Left hindlimb (tissue), 1 donor: Measurements from ENCODE around the gene P2RX6.
A peak's percentile ranks its signal among the peaks of the same experiment; 100 is the strongest.
"Not testable (repeated sequence)": the region's sequence is repeated elsewhere in the genome, so short reads cannot be mapped to it uniquely, and the experiment has no call there.

Experiments
- DNase-seq: peaks from one replicate; pipeline ENCODE4 v3.0.0-alpha.2; 2018

Gene P2RX6

DNA sequence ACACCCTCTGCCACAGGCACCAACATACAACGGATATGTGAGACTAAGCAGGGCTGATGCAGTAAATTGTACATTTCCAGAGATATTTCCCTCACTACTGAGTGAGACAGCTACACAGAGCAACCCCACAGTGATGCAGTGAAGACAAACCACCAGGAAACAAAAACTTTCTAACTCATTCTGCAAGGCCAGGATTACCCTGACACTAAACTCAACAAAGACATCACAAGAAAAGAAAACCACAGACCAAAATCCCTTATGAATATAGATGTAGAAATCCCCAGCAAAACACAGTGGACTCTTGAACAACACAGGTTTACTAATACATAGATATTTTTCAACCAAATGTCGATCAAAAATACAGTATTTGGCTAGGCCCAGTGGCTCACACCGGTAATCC, 18.9 kb downstream of the P2RX6 start:
- no peak for DNase-seq

- no peak for DNase-seq
Observed at GRCh38 chr22:21034989-21035388, 20.0 kb downstream of the P2RX6 start.

DNA sequence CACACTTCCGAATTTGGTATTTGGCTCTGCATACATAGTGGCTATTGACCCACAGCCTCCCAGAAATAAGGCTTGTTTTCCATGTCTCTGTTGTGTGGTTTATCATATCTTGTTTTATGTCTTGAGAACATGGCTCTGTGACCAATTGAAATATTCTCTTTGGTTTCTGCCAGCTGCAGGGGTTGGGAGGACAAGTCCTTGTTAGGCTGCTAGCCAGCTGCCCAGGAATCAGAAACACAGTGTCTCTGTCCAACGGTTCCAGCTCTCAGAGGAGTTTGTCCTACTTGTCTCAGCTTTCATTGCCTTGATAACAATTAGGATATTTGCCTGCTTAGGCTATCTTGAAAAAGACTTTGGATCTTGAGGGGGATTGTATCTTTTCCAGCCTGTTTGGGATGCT, 23.4 kb downstream of the P2RX6 start:
- DNase-seq: no peak

DNA sequence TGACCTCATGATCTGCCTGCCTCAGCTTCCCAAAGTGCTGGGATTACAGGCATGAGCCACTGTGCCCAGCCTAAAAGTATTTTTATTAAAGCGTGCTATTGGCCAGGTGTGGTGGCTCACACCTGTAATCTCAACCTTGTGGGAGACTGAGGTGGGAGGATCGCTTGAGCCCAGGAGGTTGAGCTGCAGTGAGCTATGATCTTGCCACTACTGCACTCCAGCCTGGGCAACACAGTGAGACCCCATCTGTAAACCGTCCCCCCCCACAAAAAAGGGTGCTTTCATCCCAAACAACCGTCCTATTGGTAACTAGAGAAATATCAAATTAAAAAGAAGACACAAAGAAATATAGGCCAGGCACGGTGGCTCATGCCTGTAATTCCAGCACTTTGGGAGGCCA, 24.2 kb downstream of the P2RX6 start:
- DNase-seq: not testable (repeated sequence)

DNA sequence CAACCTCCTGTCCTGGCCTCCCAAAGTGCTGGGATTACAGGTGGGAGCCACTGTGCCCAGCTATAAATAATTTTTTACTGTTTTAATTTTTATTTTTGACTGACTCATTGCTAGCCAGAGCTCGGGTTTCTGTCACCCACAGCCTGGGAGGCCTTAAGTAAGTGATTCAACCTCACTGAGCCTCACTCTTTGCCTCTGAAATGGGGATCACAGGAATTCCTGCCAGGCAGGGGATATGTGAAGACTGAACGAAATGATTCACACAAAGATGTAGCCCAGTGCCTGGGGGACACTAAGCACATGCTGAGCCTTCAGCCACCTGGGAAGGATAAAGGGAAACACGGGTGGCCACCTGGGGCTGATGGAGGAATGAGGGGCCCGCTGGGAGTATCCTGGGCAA, 27.0 kb downstream of the P2RX6 start:
- DNase-seq: no peak

- DNase-seq: no peak
Observed at GRCh38 chr22:21042978-21043859, 28.3 kb downstream of the P2RX6 start.

DNA sequence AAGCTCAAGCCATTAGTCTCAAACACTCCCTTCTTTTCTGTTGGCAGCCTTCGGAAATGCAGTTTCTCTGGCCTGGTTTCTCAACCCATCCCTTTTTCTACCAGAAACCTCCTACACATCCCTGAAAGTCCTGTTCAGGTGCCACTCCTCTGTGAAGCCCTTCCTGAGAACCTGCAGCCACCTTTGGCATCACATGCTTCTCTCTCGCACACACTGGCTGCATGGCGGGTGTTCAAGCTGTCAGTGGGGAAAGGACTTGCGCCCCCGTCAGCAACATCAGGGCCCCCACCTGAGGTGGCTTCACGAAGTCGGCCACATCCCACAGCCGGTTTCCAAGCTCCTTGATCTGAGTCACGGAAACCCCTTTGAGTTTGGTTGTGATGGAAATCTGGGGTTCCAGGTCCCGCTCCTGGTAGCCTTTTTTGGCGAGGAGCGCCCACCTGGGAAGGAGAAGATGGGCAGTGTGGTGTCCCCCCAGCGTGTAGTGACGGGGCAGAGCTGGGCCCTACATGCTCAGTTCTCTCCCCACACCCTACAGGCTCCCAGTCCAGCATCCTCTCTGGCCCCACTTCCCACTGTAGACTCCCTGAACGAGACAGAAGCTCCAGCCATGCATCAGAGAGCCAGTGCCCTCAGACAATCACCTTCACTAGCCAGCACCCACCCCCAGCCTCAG, 29.0 kb downstream of the P2RX6 start:
- DNase-seq: no peak

DNA sequence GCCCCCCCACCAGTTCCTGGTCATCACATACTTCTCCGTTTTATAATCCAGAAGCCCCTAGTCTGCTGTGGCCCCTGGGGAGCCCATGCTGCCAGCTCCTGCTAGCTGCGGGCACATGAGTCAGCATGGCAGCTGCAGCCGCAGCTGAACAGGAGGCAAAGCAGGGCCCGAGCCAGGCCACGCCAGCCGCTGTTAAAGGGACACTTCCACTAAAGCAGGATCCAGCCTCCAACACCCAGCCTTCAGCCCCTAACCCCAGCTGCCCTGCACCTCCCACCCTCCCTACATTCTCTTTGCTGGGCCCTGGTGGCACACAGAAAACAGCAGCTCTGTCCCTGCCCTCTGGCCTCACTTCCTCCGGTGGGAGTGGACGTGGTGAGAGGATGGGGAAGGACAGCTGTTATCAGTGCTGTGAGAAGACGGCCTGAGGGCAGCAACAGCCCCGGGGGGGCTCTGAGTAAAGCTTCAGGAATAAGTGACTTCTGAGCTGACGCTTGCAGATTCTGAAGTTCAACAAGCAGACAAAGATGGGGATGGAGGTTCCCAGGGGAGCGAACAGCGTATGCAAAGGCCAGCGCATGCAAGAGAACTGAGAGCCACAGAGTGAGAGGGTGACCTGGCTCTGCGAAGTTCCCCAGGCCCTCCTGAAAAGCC, 30.1 kb downstream of the P2RX6 start:
- peak; percentile 68 for DNase-seq

GRCh38 chr22:21045585-21046294, 30.8 kb downstream of the P2RX6 start, which contains the start of gene LRRC74B:
Gene LRRC74B (plus strand): TSS chr22:21045946. CDS start chr22:21045987, 41 bp downstream.
- peak; percentile 93 for DNase-seq

DNA sequence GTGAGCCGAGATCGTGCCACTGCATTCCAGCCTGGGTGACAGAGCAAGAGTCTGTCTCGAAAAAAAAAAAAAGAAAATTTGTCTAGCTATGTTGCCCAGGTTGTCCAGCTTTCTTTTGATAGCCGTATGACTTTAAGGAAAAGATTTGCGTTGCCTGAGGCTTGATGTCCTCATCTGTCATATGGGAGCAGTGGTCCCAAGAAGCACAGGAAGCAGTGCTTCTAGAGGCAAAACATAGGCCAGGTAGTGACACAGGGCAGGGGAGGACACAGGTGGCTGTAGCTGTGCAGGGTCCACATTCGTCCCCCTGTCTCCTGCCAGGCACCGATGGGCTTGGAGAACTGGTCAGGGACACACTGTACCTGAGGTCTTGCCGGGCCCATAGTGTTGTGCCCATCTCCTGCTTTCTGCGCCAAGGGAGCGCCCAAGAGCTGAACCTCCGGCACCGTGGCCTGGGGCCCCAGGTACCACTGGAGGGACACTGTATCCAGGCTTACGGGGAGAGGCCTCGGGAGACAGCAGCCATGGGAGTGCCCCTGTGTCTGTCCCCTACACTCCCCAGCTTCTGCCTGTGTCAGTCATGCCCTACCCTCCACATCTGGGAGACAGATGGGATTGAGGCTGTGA, 32.2 kb downstream of the P2RX6 start:
- DNase-seq: no peak

GRCh38 chr22:21047730-21048129, 32.8 kb downstream of the P2RX6 start:
- no peak for DNase-seq

- DNase-seq: not testable (repeated sequence)
Observed at GRCh38 chr22:21048448-21048847, 33.5 kb downstream of the P2RX6 start.

DNA sequence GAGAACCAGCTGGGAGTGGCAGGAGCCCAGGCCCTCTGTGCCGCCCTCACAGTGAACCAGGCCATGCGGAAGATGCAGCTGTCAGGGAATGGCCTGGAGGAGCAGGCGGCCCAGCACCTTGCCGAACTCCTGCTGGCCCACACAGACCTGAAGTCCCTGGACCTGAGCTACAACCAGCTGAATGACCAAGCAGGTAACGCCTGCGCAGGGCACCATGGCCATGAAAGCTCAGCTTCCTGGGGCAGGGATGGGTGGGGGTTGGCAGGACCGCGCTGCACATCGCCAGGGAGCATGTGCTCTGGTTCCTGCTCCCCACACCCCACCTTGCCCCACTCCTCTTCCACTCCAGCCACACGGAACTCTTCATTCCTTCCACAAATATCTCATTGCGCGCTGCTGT, 34.0 kb downstream of the P2RX6 start:
- DNase-seq: not testable (repeated sequence)

- DNase-seq: no peak
Observed at GRCh38 chr22:21051145-21051830, 36.3 kb downstream of the P2RX6 start.

DNA sequence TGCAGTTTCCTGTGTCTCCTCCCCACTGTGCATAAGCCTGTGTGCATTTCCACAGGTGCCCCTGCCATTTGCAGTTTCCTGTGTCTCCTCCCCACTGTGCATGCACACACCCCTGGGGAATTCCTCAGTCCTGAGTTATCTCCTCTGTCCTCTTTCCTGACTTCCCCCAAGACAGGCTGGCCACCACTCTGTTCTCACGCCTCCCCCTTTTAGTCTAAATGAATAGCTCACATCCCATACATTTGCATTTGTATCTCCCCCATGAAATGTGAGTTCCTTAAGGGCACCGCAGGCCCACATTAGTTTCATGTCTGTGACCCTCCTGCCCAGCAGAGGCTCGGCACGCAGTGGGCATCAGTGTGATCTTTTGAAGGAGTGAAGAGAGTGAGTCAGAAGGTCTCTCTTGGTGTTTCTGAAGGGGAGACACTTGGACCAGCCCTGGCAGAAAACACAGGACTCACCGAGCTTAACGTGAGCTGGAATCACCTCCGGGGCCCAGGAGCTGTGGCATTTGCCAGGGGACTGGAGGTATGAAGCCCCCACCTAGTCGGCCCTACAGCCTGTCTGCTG, 37.0 kb downstream of the P2RX6 start:
- DNase-seq: no peak

DNA sequence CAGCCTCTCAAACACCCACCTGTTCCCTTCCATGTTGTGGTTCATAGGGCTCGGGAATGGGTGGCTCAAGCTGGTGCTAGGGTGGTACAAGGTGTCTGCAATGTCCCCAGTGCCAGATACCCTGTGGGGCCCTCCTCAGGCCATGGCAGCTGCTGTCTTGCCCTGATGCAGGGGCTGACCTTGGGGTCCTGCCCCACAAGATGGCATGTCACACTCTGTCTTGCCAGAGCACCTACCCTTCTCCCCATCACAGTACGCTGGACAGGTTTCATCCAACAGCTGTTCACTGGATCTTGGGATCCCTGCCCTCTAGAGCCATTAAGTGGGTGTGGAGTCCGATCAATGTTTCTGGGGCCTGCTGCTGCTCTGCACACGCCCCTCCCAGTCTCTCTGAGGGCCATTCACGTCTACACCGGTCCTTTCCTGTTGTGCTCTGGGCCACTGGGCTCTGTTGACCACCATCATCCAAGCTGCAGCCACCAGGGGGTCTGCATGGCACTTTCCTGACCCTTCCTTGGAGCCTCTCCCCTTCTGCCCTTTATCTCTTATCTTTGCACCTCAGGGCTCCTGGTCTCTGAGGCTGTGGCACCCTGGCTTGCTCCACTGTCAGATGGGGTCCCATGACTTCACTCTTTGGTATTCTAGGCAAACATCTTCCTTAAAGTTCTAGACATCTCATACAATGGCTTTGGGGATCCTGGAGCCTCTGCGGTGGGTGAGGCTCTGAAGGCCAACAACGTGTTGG, 37.9 kb downstream of the P2RX6 start:
- no peak for DNase-seq

DNA sequence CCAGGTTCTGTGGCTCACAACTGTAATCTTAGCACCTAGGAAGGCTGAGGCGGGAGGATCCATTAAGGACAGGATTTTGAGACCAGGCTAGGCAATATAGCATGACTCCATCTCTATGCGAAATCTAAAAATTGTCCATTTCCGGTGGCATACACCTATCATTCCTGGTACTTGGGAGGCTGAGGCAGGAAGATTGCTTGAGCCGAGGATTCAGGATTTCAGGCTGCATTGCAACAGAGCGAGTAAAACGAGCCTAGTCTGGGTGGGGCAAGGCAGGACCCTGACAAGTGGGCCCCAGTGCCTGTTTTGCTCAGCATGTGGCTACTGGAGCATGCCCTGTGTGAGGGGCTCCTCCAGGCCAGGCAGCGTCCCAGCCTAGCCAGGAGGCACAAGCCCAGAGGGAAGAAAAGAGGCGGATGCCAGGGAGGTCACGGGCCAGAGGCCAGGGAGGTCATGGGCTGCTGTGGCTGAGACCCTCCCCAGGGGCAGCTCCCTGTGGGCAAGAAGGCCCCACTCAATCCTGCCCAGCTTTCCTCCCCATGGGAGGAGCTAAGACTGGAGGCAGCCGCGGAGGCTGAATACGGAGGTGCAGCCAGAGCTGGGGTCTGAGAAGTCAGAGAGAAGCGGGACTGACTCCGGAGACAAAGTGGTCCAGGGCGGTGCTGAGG, 39.2 kb downstream of the P2RX6 start:
- DNase-seq: no peak

- DNase-seq: no peak
Observed at GRCh38 chr22:21054714-21055563, 40.0 kb downstream of the P2RX6 start.

DNA sequence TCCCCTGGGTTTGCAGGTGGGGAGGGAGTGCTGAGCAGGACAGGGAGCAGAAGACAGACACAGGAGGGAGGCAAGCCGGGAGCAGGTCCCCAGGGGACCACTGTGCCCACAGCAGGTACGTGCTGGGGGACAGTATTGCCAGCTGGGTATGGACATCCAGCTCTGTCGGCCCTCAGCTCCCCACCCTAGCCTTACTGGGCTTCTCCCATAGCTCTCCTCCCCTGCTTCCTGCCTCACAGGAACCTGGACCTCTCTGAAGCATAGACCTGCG, 40.5 kb downstream of the P2RX6 start:
- DNase-seq: no peak
